Ishikawa (cell line): ENCODE results near the gene UTP25.

Experiments used
- CEBPB ChIP-seq: IDR thresholded peaks from 2 replicates; pipeline ENCODE4 v1.6.1; 2012
- CREB1 ChIP-seq: IDR thresholded peaks from 2 replicates; pipeline ENCODE4 v1.6.1; 2012; ENCODE audit warnings: low read depth
- EGR1 ChIP-seq: IDR thresholded peaks from 2 replicates; pipeline ENCODE4 v1.6.1; 2012
- EP300 ChIP-seq: IDR thresholded peaks from 2 replicates; pipeline ENCODE4 v1.6.1; 2012; ENCODE audit warnings: borderline replicate concordance
- FOXM1 ChIP-seq: IDR thresholded peaks from 2 replicates; pipeline ENCODE4 v1.6.1; 2012; ENCODE audit warnings: low read depth, borderline replicate concordance
- MAX ChIP-seq: IDR thresholded peaks from 2 replicates; pipeline ENCODE4 v1.6.1; 2012
- NFIC ChIP-seq: IDR thresholded peaks from 2 replicates; pipeline ENCODE4 v1.6.1; 2012
- RAD21 ChIP-seq: IDR thresholded peaks from 2 replicates; pipeline ENCODE4 v1.6.1; 2012; ENCODE audit warnings: low read depth
- REST ChIP-seq: IDR thresholded peaks from 2 replicates; pipeline ENCODE4 v1.6.1; 2012; ENCODE audit warnings: low read depth, mild to moderate bottlenecking
- TAF1 ChIP-seq: IDR thresholded peaks from 2 replicates; pipeline ENCODE4 v1.6.1; 2012; ENCODE audit warnings: low read depth, mild to moderate bottlenecking
- TCF12 ChIP-seq: IDR thresholded peaks from 2 replicates; pipeline ENCODE4 v1.6.1; 2012; ENCODE audit warnings: low read depth
- TEAD4 ChIP-seq: IDR thresholded peaks from 2 replicates; pipeline ENCODE4 v1.6.1; 2012
- USF1 ChIP-seq: IDR thresholded peaks from 2 replicates; pipeline ENCODE4 v1.6.1; 2012
- YY1 ChIP-seq: IDR thresholded peaks from 2 replicates; pipeline ENCODE4 v1.6.1; 2012; ENCODE audit warnings: low read depth
- ZBTB7A ChIP-seq: IDR thresholded peaks from 2 replicates; pipeline ENCODE4 v1.6.1; 2012; ENCODE audit warnings: low read depth

The UTP25 gene

GRCh38 chr1:209831615-209832014 lies 3.8 kb downstream of the UTP25 start:
- TF ChIP-seq EP300, result no peak
- no peak for TF ChIP-seq CREB1
- TF ChIP-seq FOXM1, result no peak
- TF ChIP-seq ZBTB7A, result no peak
- TF ChIP-seq TAF1, result no peak

- no peak for TF ChIP-seq CEBPB
- no peak for TF ChIP-seq ZBTB7A
- no peak for TF ChIP-seq CREB1
- TF ChIP-seq MAX, result no peak
- no peak for TF ChIP-seq TAF1
- no peak for TF ChIP-seq FOXM1
- TF ChIP-seq EGR1, result no peak
- no peak for TF ChIP-seq NFIC
- TF ChIP-seq EP300, result no peak
- no peak for TF ChIP-seq TEAD4
- no peak for TF ChIP-seq TCF12
- TF ChIP-seq REST, result no peak
- no peak for TF ChIP-seq USF1
- no peak for TF ChIP-seq RAD21
- TF ChIP-seq YY1, result no peak
Observed at GRCh38 chr1:209835782-209836298, 8.1 kb downstream of the UTP25 start.

- TF ChIP-seq ZBTB7A (no peak), FOXM1 (no peak), REST (no peak), CREB1 (no peak), YY1 (no peak)
Observed at GRCh38 chr1:209837671-209838070, 9.9 kb downstream of the UTP25 start.

GRCh38 chr1:209838537-209838936 lies 10.8 kb downstream of the UTP25 start:
- TF ChIP-seq TCF12, result no peak
- no peak for TF ChIP-seq FOXM1
- TF ChIP-seq USF1, result no peak
- no peak for TF ChIP-seq YY1
- no peak for TF ChIP-seq NFIC
- TF ChIP-seq CREB1, result no peak
- TF ChIP-seq TAF1, result no peak
- no peak for TF ChIP-seq RAD21

GRCh38 chr1:209839875-209840546 lies 12.2 kb downstream of the UTP25 start:
- TF ChIP-seq MAX, result no peak
- TF ChIP-seq TEAD4, result peak; percentile 31; the same call in 1 of the 2 replicates
- no peak for TF ChIP-seq TAF1
- TF ChIP-seq NFIC, result no peak
- no peak for TF ChIP-seq REST
- no peak for TF ChIP-seq EGR1
